HG02759 (cell line): ENCODE data around the gene TXNDC17.
"Not testable (repeated sequence)": the region's sequence is repeated elsewhere in the genome, so short reads cannot be mapped to it uniquely, and the experiment has no call there.

Experiments used
- ATAC-seq: cut with Tn5 transposase; IDR thresholded peaks from one replicate; pipeline ENCODE4 v1.9.1; 2021; ENCODE audit warnings: mild to moderate bottlenecking, moderate library complexity; ENCODE audit not compliant: unreplicated experiment

Gene TXNDC17

DNA sequence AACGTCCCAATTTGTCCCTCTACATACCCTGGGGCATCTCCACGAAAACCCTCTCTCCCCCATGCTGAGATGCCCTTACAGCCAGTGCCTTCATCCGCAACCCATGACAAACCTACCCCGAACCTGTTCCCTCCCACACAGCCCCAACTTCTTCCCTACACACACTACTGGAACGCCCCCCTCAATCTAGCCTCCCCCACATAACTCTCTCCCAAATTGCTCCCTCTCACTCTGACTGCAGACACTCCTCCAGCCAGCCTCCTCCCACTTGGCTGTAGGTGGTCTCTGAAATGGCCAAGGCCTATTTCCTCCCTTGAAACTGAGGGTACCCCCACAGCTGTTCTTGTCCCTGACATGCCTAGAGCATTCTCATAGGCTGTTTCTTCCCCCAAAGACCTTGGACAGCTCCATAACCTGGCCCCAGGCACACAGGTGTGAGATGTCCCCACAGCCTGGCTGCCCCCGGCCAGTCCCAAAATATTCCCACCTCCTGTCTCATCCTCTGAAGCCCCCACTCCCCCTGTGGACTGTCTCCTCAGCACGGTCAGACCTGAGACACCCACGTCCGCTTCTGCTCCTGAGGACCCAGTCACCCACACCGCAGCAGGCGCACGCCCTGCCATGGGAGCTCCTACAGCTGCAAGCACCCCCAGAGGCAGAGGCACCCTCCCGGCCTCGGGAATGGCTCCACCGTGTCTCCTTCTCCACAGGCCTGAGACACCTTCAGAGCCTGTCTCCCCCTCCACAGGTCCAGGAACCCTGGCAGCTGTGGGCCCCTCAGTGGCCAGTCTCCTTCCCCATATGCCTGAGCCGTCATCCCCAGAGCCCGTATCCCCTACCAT, 4.0 kb upstream of the TXNDC17 start:
- no peak for ATAC-seq

DNA sequence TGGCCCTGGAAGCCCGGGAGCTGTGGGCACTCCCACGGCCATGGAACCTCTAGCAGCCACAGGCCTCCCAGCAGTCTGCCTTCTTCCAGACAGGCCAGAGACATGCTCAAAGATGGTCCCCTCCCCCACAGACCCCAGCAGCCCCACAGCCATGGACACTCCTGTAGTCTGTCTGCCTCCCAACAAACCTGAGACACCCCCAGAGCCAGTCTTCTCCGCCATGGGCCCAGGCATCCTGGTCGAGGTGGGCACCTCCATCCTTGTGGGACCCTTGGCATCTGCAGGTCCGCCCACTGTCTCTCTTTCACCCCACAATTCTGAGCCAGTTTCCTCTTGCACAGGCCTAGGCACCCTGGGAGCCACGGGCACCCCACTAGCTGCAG, 3.4 kb upstream of the TXNDC17 start:
- no peak for ATAC-seq

DNA sequence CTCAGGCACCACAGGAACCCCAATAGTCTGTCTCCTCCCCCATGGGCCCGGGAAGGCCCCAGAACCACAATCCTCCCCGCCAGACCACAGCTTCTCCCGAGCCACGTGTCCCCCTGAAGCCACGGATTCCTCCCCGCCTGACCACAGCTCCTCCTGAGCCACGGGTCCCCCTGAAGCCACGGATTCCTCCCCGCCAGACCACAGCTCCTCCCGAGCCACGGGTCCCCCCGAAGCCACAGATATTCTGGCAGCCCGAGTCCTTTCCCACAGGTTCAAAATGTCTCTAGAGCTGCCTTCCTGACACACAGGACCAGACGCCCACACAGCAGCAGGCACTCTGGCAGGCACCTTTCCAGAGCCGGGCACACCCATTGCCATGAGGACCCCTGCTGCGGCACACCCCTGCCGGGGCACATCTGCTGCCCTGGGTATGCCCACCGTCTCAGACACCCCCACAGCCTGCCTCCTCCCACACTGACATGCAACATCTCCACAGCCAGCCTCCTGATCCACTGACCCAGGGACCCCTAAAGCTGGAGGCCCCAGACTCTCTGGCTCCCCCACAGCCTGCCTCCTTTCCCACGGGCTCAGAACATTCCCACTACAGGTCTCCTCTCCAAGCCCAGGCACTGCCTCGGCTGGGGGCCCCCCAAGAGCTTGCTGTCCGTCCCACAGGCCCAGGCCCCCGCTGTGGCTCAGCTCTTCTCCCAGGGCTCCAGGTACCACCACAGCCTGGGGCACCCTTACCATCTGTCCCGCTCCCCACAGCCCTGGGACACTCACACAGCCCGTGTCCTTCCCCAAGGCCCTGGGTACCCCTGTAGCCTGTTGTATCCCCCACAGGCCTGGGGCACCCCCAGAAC, 2.6 kb upstream of the TXNDC17 start:
- no peak for ATAC-seq

DNA sequence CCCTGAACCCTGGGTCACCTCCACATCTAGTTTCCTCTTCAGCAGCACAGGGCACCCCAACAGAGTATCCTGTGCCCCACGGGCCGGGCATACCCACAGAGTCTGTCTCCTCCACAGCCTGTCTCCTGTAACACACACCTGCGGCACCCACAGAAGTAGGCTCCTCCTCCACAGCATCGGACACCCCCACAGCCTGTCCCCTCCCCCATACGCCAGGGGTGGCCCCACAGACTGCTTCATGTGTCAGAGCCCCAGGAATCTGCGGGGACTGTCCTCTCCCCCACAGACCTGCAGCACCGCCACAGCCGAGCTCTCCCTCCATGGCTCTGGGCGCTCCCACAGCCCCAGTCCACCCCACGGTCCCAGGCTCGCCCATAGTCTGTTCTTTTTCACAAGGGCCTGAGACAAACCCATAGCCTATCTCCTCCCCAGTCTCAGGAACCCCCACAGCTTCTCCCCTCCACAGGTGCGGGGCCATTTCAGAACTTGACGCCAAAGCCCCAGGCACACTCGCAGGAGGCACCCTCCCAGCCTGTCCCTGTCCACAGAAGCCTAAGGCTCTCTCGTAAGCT, 1.8 kb upstream of the TXNDC17 start:
- ATAC-seq: no peak

DNA sequence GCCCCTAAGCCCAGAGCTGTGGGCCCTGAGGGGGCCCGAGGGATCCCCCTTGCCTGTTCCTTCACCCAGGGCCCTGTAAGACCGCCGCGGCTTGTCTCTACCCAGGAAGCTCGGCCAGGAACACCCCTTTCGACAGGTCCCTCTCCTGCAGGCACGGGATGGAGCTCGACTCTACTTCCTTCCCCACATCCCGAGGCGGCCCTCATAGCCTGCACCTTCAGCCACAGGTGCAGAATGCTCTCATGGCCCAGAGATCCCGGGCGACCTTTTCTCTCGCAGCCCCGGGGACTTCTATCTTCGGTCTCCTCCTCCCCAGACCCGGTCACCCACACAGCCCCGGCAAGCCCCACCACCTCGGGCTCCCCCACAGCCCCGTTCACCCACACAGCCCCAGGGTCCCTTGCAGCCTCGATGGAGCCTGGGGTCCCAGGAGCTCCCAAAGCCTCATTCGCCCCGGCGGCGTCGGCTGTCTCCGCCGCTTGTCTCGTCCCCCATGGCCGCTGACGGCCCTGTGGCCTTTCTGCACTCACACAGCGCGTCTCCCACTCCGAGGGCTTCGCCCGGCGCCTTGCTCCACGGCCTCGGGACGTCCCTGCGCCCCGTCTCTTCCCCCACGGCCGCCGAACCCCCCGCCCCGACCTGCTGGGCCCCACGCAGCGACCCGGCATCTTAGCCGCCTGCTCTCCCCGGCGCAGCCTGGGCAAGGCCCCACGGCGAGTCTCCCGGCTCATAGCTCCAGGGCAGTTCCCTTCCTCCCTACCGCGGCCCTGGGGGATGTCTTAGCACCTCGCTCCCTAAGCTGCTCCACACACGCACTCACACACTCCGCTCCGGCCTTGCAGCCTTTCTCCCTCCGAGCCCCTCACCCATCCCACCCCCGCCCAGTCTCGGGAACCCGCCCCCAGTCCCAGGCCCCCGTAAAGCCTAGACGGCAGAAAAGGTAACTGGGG, 999 bp upstream of the TXNDC17 start:
- ATAC-seq: peak; percentile 23

DNA sequence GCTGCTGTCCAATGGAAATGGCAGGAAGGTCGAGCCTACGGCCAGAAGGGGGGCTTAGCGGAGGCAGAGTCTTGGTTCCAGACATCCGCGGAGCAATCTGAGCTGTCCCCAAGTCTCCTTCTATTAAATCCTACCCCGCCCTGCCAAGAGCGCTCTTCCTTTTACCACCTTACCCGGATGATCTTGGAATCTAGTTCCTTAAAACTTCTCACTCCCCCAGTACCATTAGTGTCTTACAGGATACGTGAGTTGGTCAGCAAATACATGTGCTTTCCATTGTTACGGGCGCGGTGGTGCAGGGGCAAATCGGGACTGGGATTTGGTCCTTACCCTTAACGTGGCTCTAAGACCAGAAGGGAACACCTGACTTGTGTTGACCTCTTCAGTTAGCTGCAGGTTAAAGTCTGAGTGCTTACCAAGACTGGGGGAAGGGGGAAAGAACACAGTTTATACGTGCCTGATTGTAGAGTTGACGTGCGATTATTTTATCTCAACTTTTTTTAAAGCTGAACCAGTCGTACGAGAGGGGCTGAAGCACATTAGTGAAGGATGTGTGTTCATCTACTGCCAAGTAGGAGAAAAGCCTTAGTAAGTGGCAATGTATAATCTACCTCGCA, 495 bp downstream of the TXNDC17 start:
- peak; percentile 19 for ATAC-seq

DNA sequence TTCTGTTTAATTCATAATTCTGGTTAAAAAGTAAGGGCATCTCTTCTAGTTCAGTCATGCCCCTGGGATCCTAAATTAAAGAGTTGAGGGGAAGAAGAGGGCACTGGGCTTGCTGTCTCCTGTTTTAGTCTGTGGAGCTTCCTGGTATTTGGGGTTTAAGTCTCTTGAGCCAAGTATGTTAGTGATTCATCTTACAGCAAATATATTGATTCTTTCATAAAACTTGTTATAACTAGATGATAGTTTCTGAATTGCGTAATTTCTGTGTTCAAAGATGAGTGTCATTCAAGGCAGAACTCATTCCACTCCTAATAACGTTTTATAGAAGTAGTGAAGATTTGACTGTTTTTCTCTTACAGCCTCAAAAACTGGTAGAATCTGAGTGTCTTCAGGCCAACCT, 1.7 kb downstream of the TXNDC17 start:
- no peak for ATAC-seq

DNA sequence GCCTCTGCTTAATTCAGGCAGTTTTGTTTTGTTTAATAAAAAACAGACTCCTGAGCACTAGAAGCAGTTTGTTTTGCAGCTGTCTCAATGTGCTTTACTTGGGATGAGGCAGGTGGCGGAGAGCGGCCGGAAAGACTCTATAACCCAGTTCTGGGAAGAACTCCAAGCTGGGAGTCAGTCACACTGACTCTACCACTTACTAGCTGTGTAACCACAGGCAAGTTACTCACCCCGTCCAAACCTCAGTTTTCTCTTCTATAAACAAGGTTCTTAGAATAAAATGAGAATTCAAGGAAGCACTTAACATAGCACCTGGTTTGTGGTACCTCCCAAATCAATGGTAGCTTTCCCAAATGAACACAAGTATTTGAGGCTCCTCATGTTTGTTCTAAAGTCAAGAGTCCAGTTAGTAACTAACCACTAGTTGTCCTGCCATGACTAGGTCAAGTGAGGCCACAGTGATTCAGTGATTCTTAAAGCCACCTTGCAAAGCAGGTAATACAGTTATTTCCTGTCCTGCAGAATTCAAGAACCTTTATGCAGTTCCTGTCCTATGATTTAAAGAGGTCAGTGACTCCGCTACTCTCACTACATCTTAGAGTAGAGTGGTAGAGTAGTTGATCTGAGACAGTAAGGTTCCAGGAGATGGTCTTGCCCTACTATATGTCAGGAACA, 2.7 kb downstream of the TXNDC17 start:
- no peak for ATAC-seq

DNA sequence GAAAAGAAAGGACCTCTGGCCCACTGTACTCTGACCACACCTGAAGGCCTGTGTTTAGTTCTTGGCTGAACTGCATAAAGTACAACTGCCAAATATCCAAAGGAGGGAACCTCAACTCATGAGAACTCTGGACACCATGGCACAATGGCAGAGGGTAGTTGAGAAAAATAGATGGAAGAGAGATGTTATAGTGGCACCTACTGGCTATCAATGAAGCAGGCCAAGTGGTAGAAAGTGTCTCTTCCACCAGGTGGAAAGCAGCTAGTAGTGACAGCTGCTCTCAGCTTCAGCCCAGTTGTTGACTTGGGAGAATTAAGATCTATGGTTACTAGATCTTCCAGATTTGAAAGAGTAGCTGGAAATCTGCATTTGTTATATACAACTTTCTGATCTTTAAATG, 7.3 kb downstream of the TXNDC17 start:
- no peak for ATAC-seq

DNA sequence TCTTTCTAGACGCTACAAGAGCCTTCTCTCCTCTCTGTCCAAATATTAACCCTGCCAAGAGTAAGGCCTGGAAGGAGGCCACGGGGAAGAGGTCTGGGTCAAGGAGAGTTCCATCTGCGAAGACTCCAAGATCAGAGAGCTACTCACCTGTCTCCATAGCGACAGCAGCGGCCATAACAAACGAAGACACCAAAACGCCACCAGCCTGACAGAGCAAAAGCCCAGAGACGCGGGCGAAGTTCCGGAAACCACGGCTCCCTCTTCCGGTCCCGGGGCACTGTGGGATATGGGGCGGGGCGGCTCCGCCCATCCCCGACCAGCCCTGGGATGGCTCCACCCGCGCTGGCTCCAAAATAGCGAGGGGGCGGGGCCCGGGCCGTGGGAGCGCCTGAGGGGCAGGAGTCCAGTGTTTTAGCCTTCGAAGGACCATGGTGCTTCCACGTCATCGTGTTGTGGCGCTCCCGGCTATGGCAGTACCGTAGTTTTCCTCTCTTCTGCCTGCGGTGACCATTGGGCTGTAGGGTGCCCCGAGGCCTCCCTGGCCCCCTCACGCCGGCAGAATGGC, 10.6 kb downstream of the TXNDC17 start, which contains the start of the genes C17orf100 and MED31:
Gene C17orf100 (plus strand): TSS at position 409 of the 565 bp plus-strand sequence. CDS start 152 bp downstream, at position 561.
Gene MED31 (minus strand): TSS at position 252 of the 565 bp plus-strand sequence. CDS start 77 bp downstream, at position 175.
- peak; percentile 95 for ATAC-seq

DNA sequence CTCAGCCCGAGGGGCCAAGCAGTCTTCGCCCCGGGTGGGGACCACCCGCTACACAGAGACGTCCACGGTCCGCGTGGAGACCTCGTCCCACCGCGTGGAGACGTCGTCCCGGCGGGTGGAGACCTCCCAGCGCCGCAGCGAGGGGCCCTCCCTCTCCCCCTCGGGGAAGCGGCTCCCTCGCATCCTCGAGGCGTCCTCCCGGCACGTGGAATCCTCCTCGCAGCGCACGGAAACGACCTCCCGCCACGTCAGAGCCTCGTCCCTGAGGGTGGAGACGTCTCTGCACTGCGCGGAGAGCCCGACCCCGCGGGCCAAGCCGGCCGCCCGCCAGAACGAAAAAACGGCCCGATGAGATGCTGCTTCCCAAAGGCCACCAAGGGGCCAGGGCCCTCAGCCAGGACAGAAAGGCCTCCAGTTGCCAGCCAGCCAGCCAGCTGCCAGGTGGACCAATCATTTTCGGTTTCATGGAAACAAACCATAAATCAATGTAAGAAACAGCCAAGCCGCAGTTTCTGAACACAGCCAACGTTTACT, 11.1 kb downstream of the TXNDC17 start:
- peak; percentile 15 for ATAC-seq

DNA sequence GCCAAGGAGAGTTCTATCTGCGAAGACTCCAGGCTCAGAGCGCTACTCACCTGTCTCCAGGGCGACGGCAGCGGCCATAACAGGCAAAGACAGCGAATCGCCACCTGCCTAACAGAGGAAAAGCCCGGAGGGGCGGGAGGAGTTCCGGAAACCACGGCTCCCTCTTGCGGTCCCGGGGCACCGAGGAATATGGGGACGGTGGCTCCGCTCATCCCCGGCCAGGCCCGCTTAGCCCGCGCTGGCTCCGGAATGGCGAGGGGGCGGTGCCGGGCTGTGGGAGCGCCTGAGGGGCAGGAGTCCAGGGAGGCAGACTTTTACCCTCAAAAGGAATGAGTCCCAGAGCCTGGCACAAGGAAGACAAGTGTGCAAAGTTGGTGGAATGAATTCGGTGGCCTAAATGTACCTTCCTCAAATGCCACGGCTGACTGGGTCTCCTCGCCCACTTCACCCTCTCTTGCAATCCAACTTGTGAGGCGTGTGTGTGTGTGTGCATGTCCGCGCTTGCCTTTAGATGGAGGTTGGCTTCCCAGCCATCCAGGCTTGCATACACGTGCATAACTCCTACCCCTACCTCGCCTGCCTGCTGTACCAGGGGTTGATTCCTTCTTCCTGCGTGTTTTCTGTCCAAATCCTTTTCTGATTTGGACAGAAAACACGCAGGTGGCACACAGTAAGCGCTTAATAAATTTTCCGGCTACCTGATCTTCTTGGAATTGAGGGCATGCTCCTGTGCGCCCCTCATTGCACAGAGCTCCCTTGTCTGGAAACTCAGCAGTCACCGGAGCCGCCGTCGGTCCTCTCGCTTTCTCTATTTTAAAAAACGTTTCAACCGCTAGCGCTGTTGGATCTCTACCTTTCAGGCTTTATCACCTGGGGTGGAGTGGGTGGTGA, 14.2 kb downstream of the TXNDC17 start:
- no peak for ATAC-seq

DNA sequence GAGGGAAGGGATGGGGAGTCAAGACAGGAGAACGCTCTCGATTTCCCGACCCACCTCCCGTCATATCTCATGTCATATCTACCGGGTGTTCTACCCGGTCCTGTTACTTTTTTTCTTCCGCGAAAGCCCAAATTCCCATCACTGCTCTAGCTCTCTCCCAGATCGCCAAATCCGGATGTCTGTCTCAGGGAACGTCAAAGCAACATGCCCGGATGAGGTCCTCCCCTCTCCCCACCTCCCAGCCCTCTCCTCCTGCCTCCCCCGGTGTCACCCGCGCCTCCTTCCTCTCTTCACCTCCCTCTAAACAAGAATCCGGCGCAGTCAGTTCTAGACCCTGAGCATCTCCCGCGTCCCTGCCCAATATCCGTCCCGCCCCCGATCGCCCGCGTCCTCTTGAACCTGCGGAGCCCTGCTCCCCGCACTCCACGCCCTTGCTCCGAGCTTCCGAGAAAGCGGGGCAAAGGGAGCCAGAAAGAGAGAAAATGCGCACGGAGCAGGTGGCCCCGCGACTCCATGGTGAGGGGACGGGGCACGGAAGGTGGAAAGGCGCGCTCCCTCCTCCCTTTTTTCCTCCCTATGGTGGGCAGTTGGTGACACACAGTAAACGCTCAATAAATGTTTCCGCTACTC, 15.0 kb downstream of the TXNDC17 start:
- ATAC-seq: not testable (repeated sequence)

DNA sequence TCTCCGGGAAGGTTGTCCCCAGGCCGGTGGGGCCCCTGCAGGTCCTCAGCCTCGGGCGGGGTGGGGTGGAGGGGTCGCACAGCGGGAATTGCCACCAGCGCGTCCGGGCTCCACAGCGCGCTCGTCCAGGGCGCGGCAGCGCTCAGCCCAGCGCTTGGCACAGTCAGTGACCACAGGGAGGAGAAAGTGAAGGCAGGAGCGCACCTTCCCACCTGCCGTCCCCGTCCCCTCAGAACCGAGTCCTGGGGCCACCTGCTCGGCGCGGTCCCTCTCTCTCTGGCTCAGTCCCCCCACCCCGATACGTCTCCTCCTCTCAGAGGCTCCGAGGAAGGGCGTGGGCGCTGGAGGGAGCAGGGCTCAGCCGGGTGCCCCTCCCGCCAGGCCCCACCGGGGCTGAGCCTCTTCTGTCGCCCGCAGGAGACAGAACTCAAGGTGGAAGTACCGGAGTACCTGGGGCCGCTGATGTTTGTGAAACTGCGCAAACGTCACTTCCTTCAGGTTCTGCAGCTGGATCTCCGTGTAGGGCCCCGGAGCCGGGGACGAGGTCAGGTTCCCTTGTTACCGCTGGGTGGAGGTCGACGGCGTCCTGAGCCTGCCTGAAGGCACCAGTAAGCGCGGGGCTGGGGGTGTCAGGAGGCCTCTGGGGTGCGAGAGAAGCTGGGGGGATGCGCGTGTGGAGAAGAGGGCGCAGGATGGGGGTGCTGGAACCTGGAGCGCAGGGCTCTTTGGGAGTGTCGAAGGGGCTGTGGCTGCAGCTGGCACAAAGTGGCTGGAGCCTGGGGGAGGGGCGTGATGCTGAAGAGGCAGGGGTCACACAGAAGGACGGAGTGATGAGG, 16.2 kb downstream of the TXNDC17 start:
- not testable (repeated sequence) for ATAC-seq

DNA sequence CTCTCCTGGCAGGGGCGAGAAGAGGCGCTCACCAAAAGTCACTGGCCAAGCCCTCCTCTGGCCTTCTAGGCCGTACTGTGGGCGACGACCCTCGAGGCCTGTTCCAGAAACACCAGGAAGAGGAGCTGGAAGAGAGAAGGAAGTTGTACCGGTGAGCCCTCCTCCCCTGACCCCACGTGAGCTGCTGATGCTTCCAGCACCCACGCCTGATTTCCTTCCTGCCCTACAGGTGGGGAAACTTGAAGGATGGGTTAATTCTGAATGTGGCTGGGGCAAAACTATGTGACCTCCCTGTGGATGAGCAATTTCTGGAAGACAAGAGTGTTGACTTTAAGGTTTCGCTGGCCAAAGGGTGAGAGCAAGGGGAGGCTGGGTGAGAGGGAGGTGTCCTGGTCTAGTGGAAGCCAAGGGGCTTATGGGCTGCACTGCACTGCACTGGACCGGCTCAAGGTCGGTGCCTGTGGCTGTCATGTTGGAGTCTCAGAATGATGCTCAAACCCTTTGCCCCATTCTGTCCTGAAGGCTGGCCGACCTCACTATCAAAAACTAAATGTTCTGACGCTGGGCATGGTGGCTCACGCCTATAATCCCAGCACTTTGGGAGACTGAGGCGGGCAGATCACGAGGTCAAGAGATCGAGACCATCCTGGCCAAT, 16.9 kb downstream of the TXNDC17 start:
- no peak for ATAC-seq

DNA sequence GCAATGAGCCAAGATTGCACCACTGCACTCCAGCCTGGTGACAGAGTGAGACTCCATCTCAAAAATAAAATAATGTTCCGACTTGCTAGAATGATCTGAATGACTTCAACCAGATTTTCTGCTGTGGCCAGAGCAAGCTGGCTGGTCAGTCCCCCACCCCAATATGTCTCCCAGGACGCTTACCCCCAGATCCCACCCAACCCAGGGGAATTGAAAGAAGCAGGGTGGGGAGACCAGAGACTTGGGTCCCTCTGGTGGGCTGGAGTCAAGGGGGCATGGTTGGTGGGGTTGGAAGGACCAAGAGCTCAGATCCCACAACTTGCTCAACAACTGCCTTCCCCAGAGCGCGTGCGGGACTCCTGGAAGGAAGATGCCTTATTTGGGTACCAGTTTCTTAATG, 17.6 kb downstream of the TXNDC17 start:
- not testable (repeated sequence) for ATAC-seq
